ENCODE results near the gene PPEF2.

DNA sequence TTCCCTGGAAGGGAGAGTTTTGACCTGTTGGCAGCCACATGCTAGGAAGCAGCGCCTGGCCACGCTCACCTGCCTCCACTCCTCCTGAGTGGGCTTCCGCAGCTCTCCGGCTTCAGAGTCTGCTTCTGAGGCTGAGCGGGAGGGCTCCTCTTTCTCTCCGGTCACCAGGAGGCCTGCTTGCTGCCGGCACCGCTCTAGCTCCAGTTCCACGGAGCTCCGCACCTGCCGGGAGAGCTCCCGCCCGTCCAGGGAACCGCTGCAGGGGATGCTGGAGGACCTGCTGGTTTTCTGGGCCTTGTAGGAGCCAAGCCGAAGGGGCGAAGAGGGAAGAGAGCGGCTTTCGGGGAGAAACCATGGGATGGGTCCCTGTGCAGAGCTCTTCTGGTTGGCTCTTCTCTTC, 26.0 kb downstream of the PPEF2 start:
- no peak for TF ChIP-seq POLR2AphosphoS5 (IDR thresholded peaks at IDR 0.05)
- TF ChIP-seq, protein P1, sequence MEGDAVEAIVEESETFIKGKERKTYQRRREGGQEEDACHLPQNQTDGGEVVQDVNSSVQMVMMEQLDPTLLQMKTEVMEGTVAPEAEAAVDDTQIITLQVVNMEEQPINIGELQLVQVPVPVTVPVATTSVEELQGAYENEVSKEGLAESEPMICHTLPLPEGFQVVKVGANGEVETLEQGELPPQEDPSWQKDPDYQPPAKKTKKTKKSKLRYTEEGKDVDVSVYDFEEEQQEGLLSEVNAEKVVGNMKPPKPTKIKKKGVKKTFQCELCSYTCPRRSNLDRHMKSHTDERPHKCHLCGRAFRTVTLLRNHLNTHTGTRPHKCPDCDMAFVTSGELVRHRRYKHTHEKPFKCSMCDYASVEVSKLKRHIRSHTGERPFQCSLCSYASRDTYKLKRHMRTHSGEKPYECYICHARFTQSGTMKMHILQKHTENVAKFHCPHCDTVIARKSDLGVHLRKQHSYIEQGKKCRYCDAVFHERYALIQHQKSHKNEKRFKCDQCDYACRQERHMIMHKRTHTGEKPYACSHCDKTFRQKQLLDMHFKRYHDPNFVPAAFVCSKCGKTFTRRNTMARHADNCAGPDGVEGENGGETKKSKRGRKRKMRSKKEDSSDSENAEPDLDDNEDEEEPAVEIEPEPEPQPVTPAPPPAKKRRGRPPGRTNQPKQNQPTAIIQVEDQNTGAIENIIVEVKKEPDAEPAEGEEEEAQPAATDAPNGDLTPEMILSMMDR (IDR thresholded peaks at IDR 0.05): no peak
